WTC11 (cell line): ENCODE data around the gene ARMC9. TPM values are rescaled to one million over a fixed set of nuclear protein-coding genes. Genes with fewer than 3 reads are reported as not detected.

Source experiments
- ATAC-seq: fragments of 200-7000 bp; cut with Tn5 transposase; 2 replicates; pipeline ENCODE4 v1.10.0; 2021; ENCODE audit warnings: mild to moderate bottlenecking, moderate library complexity
- CTCF ChIA-PET: fragments of 300-600 bp; sonication (Branson Sonifier 250); formaldehyde crosslinking; loops from one replicate; lab custom pipeline; 2021; ENCODE audit warnings: antibody characterized with exemption; lab: Charles Lee
- POLR2A ChIA-PET: fragments of 350-600 bp; sonication (Branson Sonifier 250); formaldehyde crosslinking; loops from one replicate; lab custom pipeline; 2021; ENCODE audit warnings: antibody characterized with exemption; lab: Charles Lee
- DNase-seq: peaks from one replicate; pipeline ENCODE4 v3.0.0; 2021; ENCODE audit warnings: low spot score
- H3K27ac Mint-ChIP-seq: 2 replicates; pipeline ENCODE4 v1.8.0; 2021; ENCODE audit warnings: mixed read lengths
- H3K27me3 Mint-ChIP-seq: 2 replicates; pipeline ENCODE4 v1.8.0; 2021; ENCODE audit warnings: low read depth, mild to moderate bottlenecking, moderate library complexity, mixed read lengths
- H3K36me3 Mint-ChIP-seq: 2 replicates; pipeline ENCODE4 v1.8.0; 2021; ENCODE audit warnings: mixed read lengths
- H3K4me1 Mint-ChIP-seq: 2 replicates; pipeline ENCODE4 v1.8.0; 2022; ENCODE audit warnings: mixed read lengths
- H3K4me3 Mint-ChIP-seq: 2 replicates; pipeline ENCODE4 v1.8.0; 2021; ENCODE audit warnings: mild to moderate bottlenecking, moderate library complexity, mixed read lengths
- H3K9me3 Mint-ChIP-seq: 2 replicates; pipeline ENCODE4 v1.8.0; 2021; ENCODE audit warnings: mixed read lengths
- CREM ChIP-seq: sonication (generic); formaldehyde crosslinking; IDR thresholded peaks from 2 replicates; pipeline ENCODE4 v1.8.1; 2022; ENCODE audit warnings: mild to moderate bottlenecking, missing genetic modification reagents, moderate library complexity
- E2F5 ChIP-seq: sonication (generic); formaldehyde crosslinking; IDR thresholded peaks from 2 replicates; pipeline ENCODE4 v1.8.1; 2022; ENCODE audit warnings: mild to moderate bottlenecking, moderate library complexity, missing genetic modification reagents
- ERG ChIP-seq: fragments of 250-450 bp; sonication (Bioruptor Pico); IDR thresholded peaks from 2 replicates; pipeline ENCODE4 v1.8.0; 2021; ENCODE audit warnings: mild to moderate bottlenecking
- ESRRA ChIP-seq: sonication (generic); formaldehyde crosslinking; IDR thresholded peaks from 2 replicates; pipeline ENCODE4 v1.8.1; 2022; ENCODE audit warnings: mild to moderate bottlenecking, missing genetic modification reagents, borderline replicate concordance
- JAZF1 ChIP-seq: fragments of 250-450 bp; sonication (Bioruptor Pico); IDR thresholded peaks from 2 replicates; pipeline ENCODE4 v1.9.0; 2021; ENCODE audit warnings: moderate library complexity, mild to moderate bottlenecking, inconsistent platforms
- MLX ChIP-seq: sonication (generic); formaldehyde crosslinking; IDR thresholded peaks from 2 replicates; pipeline ENCODE4 v1.8.1; 2023; ENCODE audit warnings: mild to moderate bottlenecking, missing genetic modification reagents, moderate library complexity
- NFYB ChIP-seq: sonication (generic); formaldehyde crosslinking; conservative IDR thresholded peaks from 2 replicates; pipeline ENCODE4 v1.8.0; 2022; ENCODE audit warnings: low read depth, missing genetic modification reagents
- PRDM15 ChIP-seq: sonication (generic); formaldehyde crosslinking; IDR thresholded peaks from 2 replicates; pipeline ENCODE4 v1.8.0; 2022; ENCODE audit warnings: missing genetic modification reagents
- PRRX2 ChIP-seq: fragments of 250-450 bp; sonication (Bioruptor Pico); IDR thresholded peaks from 2 replicates; pipeline ENCODE4 v1.8.0; 2021; ENCODE audit warnings: mild to moderate bottlenecking
- TEAD1 ChIP-seq: sonication (generic); formaldehyde crosslinking; IDR thresholded peaks from 2 replicates; pipeline ENCODE4 v1.8.0; 2022; ENCODE audit warnings: mild to moderate bottlenecking, missing genetic modification reagents
- ZMAT4 ChIP-seq: fragments of 250-450 bp; sonication (Bioruptor Pico); IDR thresholded peaks from 2 replicates; pipeline ENCODE4 v1.9.0; 2021; ENCODE audit warnings: mild to moderate bottlenecking
- ZNF532 ChIP-seq: fragments of 250-450 bp; sonication (Bioruptor Pico); IDR thresholded peaks from 2 replicates; pipeline ENCODE4 v1.9.0; 2021; ENCODE audit warnings: mild to moderate bottlenecking, borderline replicate concordance
- ZNF671 ChIP-seq: fragments of 250-450 bp; sonication (Bioruptor Pico); IDR thresholded peaks from 2 replicates; pipeline ENCODE4 v1.8.0; 2021; ENCODE audit warnings: mild to moderate bottlenecking
- total RNA-seq: library from RNA; stranded (reverse); gene quantifications from 3 replicates; pipeline ENCODE4 v1.2.3, GENCODE V29; 2021
- TF ChIP-seq, protein P1 (sequence below): sonication (generic); formaldehyde crosslinking; conservative IDR thresholded peaks from 2 replicates; pipeline ENCODE4 v1.8.1; 2023; ENCODE audit warnings: mild to moderate bottlenecking, low read depth, missing genetic modification reagents, moderate library complexity
- TF ChIP-seq, protein P2 (sequence below): sonication (generic); formaldehyde crosslinking; IDR thresholded peaks from 2 replicates; pipeline ENCODE4 v1.8.1; 2022; ENCODE audit warnings: low read depth, mild to moderate bottlenecking, moderate library complexity, missing genetic modification reagents, borderline replicate concordance
- TF ChIP-seq, protein P3 (sequence below): fragments of 200-600 bp; IDR thresholded peaks from 2 replicates; pipeline ENCODE4 v1.8.0; 2022; ENCODE audit warnings: antibody characterized with exemption

Gene ARMC9
- total RNA-seq, 1 experiment from 2014 or later, result 34.9 TPM

- no peak for TF ChIP-seq PRRX2 (CRISPR knock-in tag)
- TF ChIP-seq JAZF1 (CRISPR knock-in tag), result no peak
- TF ChIP-seq TEAD1, result no peak
- TF ChIP-seq, protein P1, sequence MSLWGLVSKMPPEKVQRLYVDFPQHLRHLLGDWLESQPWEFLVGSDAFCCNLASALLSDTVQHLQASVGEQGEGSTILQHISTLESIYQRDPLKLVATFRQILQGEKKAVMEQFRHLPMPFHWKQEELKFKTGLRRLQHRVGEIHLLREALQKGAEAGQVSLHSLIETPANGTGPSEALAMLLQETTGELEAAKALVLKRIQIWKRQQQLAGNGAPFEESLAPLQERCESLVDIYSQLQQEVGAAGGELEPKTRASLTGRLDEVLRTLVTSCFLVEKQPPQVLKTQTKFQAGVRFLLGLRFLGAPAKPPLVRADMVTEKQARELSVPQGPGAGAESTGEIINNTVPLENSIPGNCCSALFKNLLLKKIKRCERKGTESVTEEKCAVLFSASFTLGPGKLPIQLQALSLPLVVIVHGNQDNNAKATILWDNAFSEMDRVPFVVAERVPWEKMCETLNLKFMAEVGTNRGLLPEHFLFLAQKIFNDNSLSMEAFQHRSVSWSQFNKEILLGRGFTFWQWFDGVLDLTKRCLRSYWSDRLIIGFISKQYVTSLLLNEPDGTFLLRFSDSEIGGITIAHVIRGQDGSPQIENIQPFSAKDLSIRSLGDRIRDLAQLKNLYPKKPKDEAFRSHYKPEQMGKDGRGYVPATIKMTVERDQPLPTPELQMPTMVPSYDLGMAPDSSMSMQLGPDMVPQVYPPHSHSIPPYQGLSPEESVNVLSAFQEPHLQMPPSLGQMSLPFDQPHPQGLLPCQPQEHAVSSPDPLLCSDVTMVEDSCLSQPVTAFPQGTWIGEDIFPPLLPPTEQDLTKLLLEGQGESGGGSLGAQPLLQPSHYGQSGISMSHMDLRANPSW (CRISPR knock-in tag), result no peak
- no peak for TF ChIP-seq CREM (CRISPR knock-in tag)
- no peak for TF ChIP-seq NFYB (CRISPR knock-in tag)
- no peak for TF ChIP-seq PRDM15
- ATAC-seq (no peak), DNase-seq (no peak)
- H3K4me1 Mint-ChIP-seq, result peaks cover 4% of the 10 kb centered on the region; the same call in 1 of the 2 replicates
- H3K27ac Mint-ChIP-seq, result no peak overlapping the region; the same call in 1 of the 2 replicates
- no peaks in the 10 kb centered on the region for H3K9me3 Mint-ChIP-seq
- H3K4me3 Mint-ChIP-seq, result no peak overlapping the region
- ChIA-PET CTCF (no interaction called here), POLR2A (no interaction called here)
- H3K27me3 Mint-ChIP-seq, result no peaks in the 10 kb centered on the region
- peaks cover 37% of the 10 kb centered on the region for H3K36me3 Mint-ChIP-seq
Observed at GRCh38 chr2:231212329-231212845, 14.0 kb downstream of the ARMC9 start.

- Mint-ChIP-seq H3K27me3 (no peaks in the 10 kb centered on the region), H3K36me3 (peaks cover 40% of the 10 kb centered on the region), H3K4me3 (no peak overlapping the region), H3K27ac (no peak overlapping the region), H3K4me1 (no peaks in the 10 kb centered on the region), H3K9me3 (no peaks in the 10 kb centered on the region)
- DNase-seq (no peak), ATAC-seq (no peak)
- POLR2A ChIA-PET, result no interaction called here
- CTCF ChIA-PET, result no interaction called here
- TF ChIP-seq ZNF671 (no peak), ZNF532 (no peak), E2F5 (CRISPR knock-in tag) (no peak), ESRRA (CRISPR knock-in tag) (no peak), MLX (CRISPR knock-in tag) (no peak), ZMAT4 (CRISPR knock-in tag) (no peak), ERG (CRISPR knock-in tag) (no peak)
- TF ChIP-seq, protein P2, sequence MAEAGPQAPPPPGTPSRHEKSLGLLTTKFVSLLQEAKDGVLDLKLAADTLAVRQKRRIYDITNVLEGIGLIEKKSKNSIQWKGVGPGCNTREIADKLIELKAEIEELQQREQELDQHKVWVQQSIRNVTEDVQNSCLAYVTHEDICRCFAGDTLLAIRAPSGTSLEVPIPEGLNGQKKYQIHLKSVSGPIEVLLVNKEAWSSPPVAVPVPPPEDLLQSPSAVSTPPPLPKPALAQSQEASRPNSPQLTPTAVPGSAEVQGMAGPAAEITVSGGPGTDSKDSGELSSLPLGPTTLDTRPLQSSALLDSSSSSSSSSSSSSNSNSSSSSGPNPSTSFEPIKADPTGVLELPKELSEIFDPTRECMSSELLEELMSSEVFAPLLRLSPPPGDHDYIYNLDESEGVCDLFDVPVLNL, result no peak
- TF ChIP-seq, protein P3, sequence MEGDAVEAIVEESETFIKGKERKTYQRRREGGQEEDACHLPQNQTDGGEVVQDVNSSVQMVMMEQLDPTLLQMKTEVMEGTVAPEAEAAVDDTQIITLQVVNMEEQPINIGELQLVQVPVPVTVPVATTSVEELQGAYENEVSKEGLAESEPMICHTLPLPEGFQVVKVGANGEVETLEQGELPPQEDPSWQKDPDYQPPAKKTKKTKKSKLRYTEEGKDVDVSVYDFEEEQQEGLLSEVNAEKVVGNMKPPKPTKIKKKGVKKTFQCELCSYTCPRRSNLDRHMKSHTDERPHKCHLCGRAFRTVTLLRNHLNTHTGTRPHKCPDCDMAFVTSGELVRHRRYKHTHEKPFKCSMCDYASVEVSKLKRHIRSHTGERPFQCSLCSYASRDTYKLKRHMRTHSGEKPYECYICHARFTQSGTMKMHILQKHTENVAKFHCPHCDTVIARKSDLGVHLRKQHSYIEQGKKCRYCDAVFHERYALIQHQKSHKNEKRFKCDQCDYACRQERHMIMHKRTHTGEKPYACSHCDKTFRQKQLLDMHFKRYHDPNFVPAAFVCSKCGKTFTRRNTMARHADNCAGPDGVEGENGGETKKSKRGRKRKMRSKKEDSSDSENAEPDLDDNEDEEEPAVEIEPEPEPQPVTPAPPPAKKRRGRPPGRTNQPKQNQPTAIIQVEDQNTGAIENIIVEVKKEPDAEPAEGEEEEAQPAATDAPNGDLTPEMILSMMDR, result no peak
Observed at GRCh38 chr2:231213931-231214642, 15.7 kb downstream of the ARMC9 start.
